Fibroblast of the aortic adventitia (primary cell): ENCODE data around the gene ELAVL2. TPM values are rescaled to one million over a fixed set of nuclear protein-coding genes. Genes with fewer than 3 reads are reported as not detected.

Source experiments
- DNase-seq: peaks from one replicate; pipeline ENCODE4 v3.0.0-alpha.2; 2010; ENCODE audit warnings: low read depth
- H3K4me3 ChIP-seq: 2 replicates; pipeline ENCODE4 v1.5.1; 2011; ENCODE audit warnings: low read depth, mild to moderate bottlenecking, control low read depth, low read length, moderate library complexity
- total RNA-seq: library from RNA; depleted of rRNA; stranded (reverse); fragments of >200 nt; gene quantifications from 2 replicates; pipeline ENCODE4 v1.2.3, GENCODE V29; 2012; ENCODE audit warnings: low replicate concordance
- TF ChIP-seq, protein P1 (sequence below): IDR thresholded peaks from 2 replicates; pipeline ENCODE4 v1.5.1; 2011; ENCODE audit warnings: mild to moderate bottlenecking, low read length, control low read depth, inconsistent platforms; ENCODE audit not compliant: insufficient read depth

ELAVL2 gene
- total RNA-seq, 1 donor = 0.81 TPM

DNA sequence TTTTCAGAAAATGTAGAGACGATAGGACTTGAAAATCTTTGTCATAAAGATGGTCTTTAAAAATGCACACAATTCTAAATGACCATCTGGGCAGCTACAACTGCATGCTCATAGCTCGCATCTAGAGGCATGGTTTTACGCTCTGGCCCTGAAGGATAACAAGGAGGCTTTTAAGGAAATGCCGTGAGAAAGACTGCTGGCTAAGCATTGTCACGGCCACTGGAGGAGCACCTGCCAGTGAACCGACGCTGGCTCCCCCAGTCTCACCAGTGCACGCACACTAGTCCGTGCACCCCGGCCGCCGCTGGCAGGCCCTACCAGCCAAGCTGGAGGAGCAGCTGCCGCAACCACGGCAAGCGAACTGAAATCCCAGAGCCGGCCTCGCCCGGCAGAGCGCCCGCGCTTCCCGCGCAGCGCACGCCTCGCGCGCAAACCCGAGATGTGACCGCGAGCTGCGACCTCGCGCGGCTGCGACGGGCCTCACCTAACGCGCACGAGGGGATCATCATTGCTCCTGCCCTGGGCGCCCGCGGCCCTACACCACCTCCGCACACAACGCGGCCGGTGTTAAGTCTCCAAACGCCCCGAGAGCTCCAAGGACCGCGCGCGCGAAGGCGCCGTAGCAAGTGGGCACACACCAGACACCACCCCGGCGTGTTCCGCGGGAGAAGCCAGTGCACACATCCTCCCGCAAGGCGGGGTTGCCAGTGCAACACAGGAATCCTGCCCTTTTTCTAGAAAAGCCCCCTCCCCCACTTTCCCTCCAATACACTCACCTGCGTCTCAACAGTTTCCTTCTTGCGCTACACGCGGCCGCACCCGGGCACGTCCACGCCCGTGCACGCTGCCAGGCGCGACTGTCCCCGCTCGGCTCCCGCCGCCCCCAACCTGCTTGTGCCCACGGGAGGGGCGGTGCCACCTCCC is 5.3 kb downstream of the ELAVL2 start:
- DNase-seq = no peak
- TF ChIP-seq, protein P1, sequence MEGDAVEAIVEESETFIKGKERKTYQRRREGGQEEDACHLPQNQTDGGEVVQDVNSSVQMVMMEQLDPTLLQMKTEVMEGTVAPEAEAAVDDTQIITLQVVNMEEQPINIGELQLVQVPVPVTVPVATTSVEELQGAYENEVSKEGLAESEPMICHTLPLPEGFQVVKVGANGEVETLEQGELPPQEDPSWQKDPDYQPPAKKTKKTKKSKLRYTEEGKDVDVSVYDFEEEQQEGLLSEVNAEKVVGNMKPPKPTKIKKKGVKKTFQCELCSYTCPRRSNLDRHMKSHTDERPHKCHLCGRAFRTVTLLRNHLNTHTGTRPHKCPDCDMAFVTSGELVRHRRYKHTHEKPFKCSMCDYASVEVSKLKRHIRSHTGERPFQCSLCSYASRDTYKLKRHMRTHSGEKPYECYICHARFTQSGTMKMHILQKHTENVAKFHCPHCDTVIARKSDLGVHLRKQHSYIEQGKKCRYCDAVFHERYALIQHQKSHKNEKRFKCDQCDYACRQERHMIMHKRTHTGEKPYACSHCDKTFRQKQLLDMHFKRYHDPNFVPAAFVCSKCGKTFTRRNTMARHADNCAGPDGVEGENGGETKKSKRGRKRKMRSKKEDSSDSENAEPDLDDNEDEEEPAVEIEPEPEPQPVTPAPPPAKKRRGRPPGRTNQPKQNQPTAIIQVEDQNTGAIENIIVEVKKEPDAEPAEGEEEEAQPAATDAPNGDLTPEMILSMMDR = no peak
- no peak overlapping the region for H3K4me3 ChIP-seq

DNA sequence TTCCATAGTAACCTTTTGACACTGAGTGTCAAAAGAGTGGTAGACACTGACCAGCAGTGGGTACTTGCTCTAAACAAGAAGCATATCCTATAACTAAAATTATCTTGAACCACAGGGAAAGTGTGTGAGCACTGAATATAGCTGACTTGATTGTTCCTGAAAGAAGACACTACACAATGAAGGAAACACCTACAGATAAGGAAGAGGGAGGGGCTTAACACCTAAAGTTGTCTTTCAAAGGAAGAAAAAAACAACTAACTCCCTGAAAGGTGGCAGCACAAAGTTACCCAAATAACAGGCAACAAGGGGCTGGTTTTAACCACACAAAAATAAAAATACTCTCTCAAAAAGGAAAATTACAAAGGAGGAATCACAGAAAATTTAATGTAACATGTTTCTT is 6.6 kb downstream of the ELAVL2 start:
- H3K4me3 ChIP-seq = no peak overlapping the region
- DNase-seq = no peak
- TF ChIP-seq, protein P1 = no peak

- no peak overlapping the region for H3K4me3 ChIP-seq
- TF ChIP-seq, protein P1 = no peak
- no peak for DNase-seq
These were observed 11.8 kb downstream of the ELAVL2 start for GRCh38 chr9:23814243-23814642.

DNA sequence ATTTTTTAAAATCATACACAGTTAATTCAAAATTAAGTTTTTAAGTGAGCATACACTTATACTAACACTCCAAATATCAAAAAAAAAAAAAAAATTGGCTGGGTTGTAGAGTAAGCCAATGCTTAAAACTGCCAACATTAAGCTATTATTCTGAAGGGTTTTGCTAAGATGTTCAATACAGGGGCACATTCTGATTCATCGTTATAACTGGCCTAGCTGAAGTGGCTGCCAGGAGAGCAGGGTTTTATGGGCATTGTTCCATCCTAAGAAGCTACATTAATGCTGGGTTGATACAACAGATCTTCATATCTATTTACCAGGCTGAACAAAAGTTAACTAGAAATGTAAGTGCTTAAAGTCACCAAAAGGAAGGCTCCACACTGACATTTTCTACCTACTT is 13.4 kb downstream of the ELAVL2 start:
- H3K4me3 ChIP-seq = no peak overlapping the region
- TF ChIP-seq, protein P1 = no peak
- DNase-seq = no peak

GRCh38 chr9:23811633-23812032 is 14.4 kb downstream of the ELAVL2 start:
- DNase-seq = no peak
- TF ChIP-seq, protein P1 = no peak
- no peak overlapping the region for H3K4me3 ChIP-seq

GRCh38 chr9:23803216-23803615 is 22.8 kb downstream of the ELAVL2 start:
- no peak overlapping the region for H3K4me3 ChIP-seq
- no peak for DNase-seq
- TF ChIP-seq, protein P1 = no peak
